Mesenchymal stem cell (in vitro differentiated cells and primary cell): ENCODE results near the gene ACSL3.

Experiments used
- DNase-seq: peaks from one replicate; pipeline ENCODE4 v3.0.0-alpha.2; 2013
- H2AFZ ChIP-seq: one replicate; pipeline ENCODE4 v1.6.1; 2013; ENCODE audit warnings: low read depth, mild to moderate bottlenecking, control low read depth, inconsistent platforms, low read length, moderate library complexity
- H2AK5ac ChIP-seq: 2 replicates; pipeline ENCODE4 v1.6.1; 2013; ENCODE audit warnings: low read length, moderate library complexity, mild to moderate bottlenecking, inconsistent platforms; ENCODE audit not compliant: severe bottlenecking
- H2BK120ac ChIP-seq: one replicate; pipeline ENCODE4 v1.6.1; 2013; ENCODE audit warnings: low read depth, mild to moderate bottlenecking, inconsistent platforms, low read length, moderate library complexity
- H2BK12ac ChIP-seq, 2 experiments: one replicate each; pipeline ENCODE4 v1.6.1; 2013; ENCODE audit warnings: inconsistent platforms in 2 of 2, low read length in 2 of 2, mild to moderate bottlenecking in 2 of 2, moderate library complexity in 2 of 2, control low read depth in 1 of 2
- H2BK15ac ChIP-seq: one replicate; pipeline ENCODE4 v1.6.1; 2013; ENCODE audit warnings: mild to moderate bottlenecking, low read depth, inconsistent platforms; ENCODE audit not compliant: poor library complexity, severe bottlenecking
- H2BK5ac ChIP-seq: 2 replicates; pipeline ENCODE4 v1.6.1; 2013; ENCODE audit warnings: low read depth, mild to moderate bottlenecking, low read length, control low read depth, inconsistent platforms; ENCODE audit not compliant: poor library complexity, severe bottlenecking
- H3K14ac ChIP-seq, 2 experiments: one replicate each; pipeline ENCODE4 v1.6.1; 2013; ENCODE audit warnings: inconsistent platforms in 2 of 2, low read length in 2 of 2, control low read depth in 1 of 2, mild to moderate bottlenecking in 1 of 2, moderate library complexity in 1 of 2
- H3K18ac ChIP-seq, 2 experiments: one replicate each; pipeline ENCODE4 v1.6.1; 2013; ENCODE audit warnings: inconsistent platforms in 2 of 2, low read length in 2 of 2, control low read depth in 1 of 2, low read depth in 1 of 2, mild to moderate bottlenecking in 1 of 2
- H3K23ac ChIP-seq, 2 experiments: one replicate each; pipeline ENCODE4 v1.6.1; 2013; ENCODE audit warnings: inconsistent platforms in 2 of 2, low read length in 2 of 2, mild to moderate bottlenecking in 2 of 2, moderate library complexity in 2 of 2, control low read depth in 1 of 2
- H3K27ac ChIP-seq: 2 replicates; pipeline ENCODE4 v1.5.1; 2013; ENCODE audit warnings: mild to moderate bottlenecking, moderate library complexity, low read length, control low read depth, inconsistent platforms; ENCODE audit not compliant: poor library complexity, severe bottlenecking
- H3K27me3 ChIP-seq, 2 experiments: 2 replicates each; pipeline versions ENCODE4 v1.6.1 to v1.7.0; 2013; ENCODE audit warnings: low read length in 2 of 2, mild to moderate bottlenecking in 2 of 2, moderate library complexity in 2 of 2, control low read depth in 1 of 2, inconsistent platforms in 1 of 2; ENCODE audit not compliant: control insufficient read depth in 1 of 2, insufficient read depth in 1 of 2
- H3K36me3 ChIP-seq, 2 experiments: 2 replicates each; pipeline versions ENCODE4 v1.6.1 to v1.7.0; 2013; ENCODE audit warnings: low read length in 2 of 2, control low read depth in 1 of 2, inconsistent platforms in 1 of 2, low read depth in 1 of 2, mild to moderate bottlenecking in 1 of 2; ENCODE audit not compliant: insufficient read depth in 2 of 2, control insufficient read depth in 1 of 2
- H3K4ac ChIP-seq, 2 experiments: one replicate each; pipeline ENCODE4 v1.6.1; 2013; ENCODE audit warnings: inconsistent platforms in 2 of 2, low read length in 2 of 2, mild to moderate bottlenecking in 2 of 2, moderate library complexity in 2 of 2, control low read depth in 1 of 2, low read depth in 1 of 2
- H3K4me1 ChIP-seq: 2 replicates; pipeline ENCODE4 v1.6.1; 2013; ENCODE audit warnings: low read depth, low read length, control low read depth; ENCODE audit not compliant: control insufficient read depth, insufficient read depth
- H3K4me2 ChIP-seq: 2 replicates; pipeline ENCODE4 v1.6.1; 2013; ENCODE audit warnings: low read length, mild to moderate bottlenecking, inconsistent platforms; ENCODE audit not compliant: poor library complexity, severe bottlenecking
- H3K4me3 ChIP-seq, 2 experiments: 2 replicates each; pipeline versions ENCODE4 v1.5.1 to v1.7.0; 2013; ENCODE audit warnings: low read length in 2 of 2, mild to moderate bottlenecking in 2 of 2, control low read depth in 1 of 2, low read depth in 1 of 2; ENCODE audit not compliant: insufficient read depth in 1 of 2
- H3K79me1 ChIP-seq: replicated peaks from 2 replicates; pipeline ENCODE4 v1.6.1; 2013; ENCODE audit warnings: mild to moderate bottlenecking, control low read depth, low read length, inconsistent platforms; ENCODE audit not compliant: poor library complexity, severe bottlenecking
- H3K9ac ChIP-seq: 2 replicates; pipeline ENCODE4 v1.7.0; 2013; ENCODE audit warnings: mild to moderate bottlenecking, low read length, moderate library complexity
- H3K9me3 ChIP-seq: 2 replicates; pipeline ENCODE4 v1.7.0; 2013; ENCODE audit warnings: mild to moderate bottlenecking, low read length; ENCODE audit not compliant: control insufficient read depth
- H4K8ac ChIP-seq: one replicate; pipeline ENCODE4 v1.6.1; 2013; ENCODE audit warnings: inconsistent platforms, mild to moderate bottlenecking, low read length, moderate library complexity
- H4K91ac ChIP-seq: one replicate; pipeline ENCODE4 v1.6.1; 2013; ENCODE audit warnings: mild to moderate bottlenecking, low read length, inconsistent platforms
- WGBS: methylation state at CpG from one replicate; pipeline ENCODE4 v1.1.7; 2013; ENCODE audit warnings: mixed read lengths; 5-methylcytosine and 5-hydroxymethylcytosine counted together

ACSL3 gene

GRCh38 chr2:222942561-222942960 is 81.7 kb downstream of the ACSL3 start:
- H3K4ac ChIP-seq: no peak overlapping the region
- no peak overlapping the region for H2BK5ac ChIP-seq
- no peak overlapping the region for H2BK12ac ChIP-seq
- no peak overlapping the region for H3K18ac ChIP-seq
- H4K8ac ChIP-seq: no peak overlapping the region
- H3K79me1 ChIP-seq: peaks cover 3% of the 10 kb centered on the region
- peaks cover 11% of the 10 kb centered on the region for H3K9me3 ChIP-seq
- no peak overlapping the region for H3K23ac ChIP-seq
- no peak overlapping the region for H2AFZ ChIP-seq
- H3K14ac ChIP-seq: no peak overlapping the region
- no peak overlapping the region for H4K91ac ChIP-seq
- WGBS: no CpG with 5 or more reads among the region's 3 CpGs
- peaks cover 0 to 37% of the 10 kb centered on the region in 2 experiments for H3K36me3 ChIP-seq
- no peak overlapping the region for H2BK120ac ChIP-seq
- no peak overlapping the region for H3K4me2 ChIP-seq
- H2BK15ac ChIP-seq: no peak overlapping the region
- peak overlapping the region; percentile 64 for H3K27ac ChIP-seq
- no peak for DNase-seq
- no peaks in the 10 kb centered on the region for H3K27me3 ChIP-seq
- no peak overlapping the region for H2AK5ac ChIP-seq
- peaks cover 6% of the 10 kb centered on the region for H3K4me1 ChIP-seq
- no peak overlapping the region for H3K4me3 ChIP-seq
- no peak overlapping the region for H3K9ac ChIP-seq

- H2BK15ac ChIP-seq: no peak overlapping the region
- no peak overlapping the region for H2AFZ ChIP-seq
- H3K14ac ChIP-seq: no peak overlapping the region
- H3K79me1 ChIP-seq: peaks cover 3% of the 10 kb centered on the region
- H3K18ac ChIP-seq: no peak overlapping the region
- no peak overlapping the region for H3K4ac ChIP-seq
- H3K9me3 ChIP-seq: peaks cover 7% of the 10 kb centered on the region
- peak overlapping the region; percentile 64 for H3K27ac ChIP-seq
- H2AK5ac ChIP-seq: no peak overlapping the region
- no peak for DNase-seq
- H3K4me2 ChIP-seq: no peak overlapping the region
- no peak overlapping the region for H2BK120ac ChIP-seq
- peak overlapping the region; percentile 14 for H3K9ac ChIP-seq
- no peaks in the 10 kb centered on the region for H3K27me3 ChIP-seq
- WGBS: 56% methylated on average over 1 of the region's 1 CpG
- no peak overlapping the region for H4K91ac ChIP-seq
- no peak overlapping the region for H3K4me3 ChIP-seq
- peaks cover 0 to 33% of the 10 kb centered on the region in 2 experiments for H3K36me3 ChIP-seq
- H3K23ac ChIP-seq: no peak overlapping the region
- no peak overlapping the region for H2BK12ac ChIP-seq
- peaks cover 6% of the 10 kb centered on the region for H3K4me1 ChIP-seq
- no peak overlapping the region for H4K8ac ChIP-seq
- H2BK5ac ChIP-seq: peak overlapping the region; percentile 31
Observed at GRCh38 chr2:222942977-222943376, 82.1 kb downstream of the ACSL3 start.

- Histone ChIP-seq H2BK5ac (no peak overlapping the region), H2BK12ac (no peak overlapping the region), H3K4me3 (no peak overlapping the region), H3K4me2 (no peak overlapping the region), H3K4ac (no peak overlapping the region), H3K27ac (peak overlapping the region; percentile 88), H3K14ac (no peak overlapping the region), H2BK120ac (no peak overlapping the region), H3K27me3 (no peaks in the 10 kb centered on the region), H3K9me3 (no peaks in the 10 kb centered on the region), H2AFZ (no peak overlapping the region), H3K9ac (peak overlapping the region; percentile 37), H3K79me1 (peaks cover 3% of the 10 kb centered on the region), H4K8ac (no peak overlapping the region), H4K91ac (no peak overlapping the region), H2AK5ac (no peak overlapping the region), H3K36me3 (peaks cover 0 to 26% of the 10 kb centered on the region in 2 experiments), H3K23ac (no peak overlapping the region), H3K18ac (no peak overlapping the region), H2BK15ac (no peak overlapping the region), H3K4me1 (peaks cover 6% of the 10 kb centered on the region)
- no peak for DNase-seq
- 67% methylated on average over 1 of the region's 1 CpG for WGBS
Observed at GRCh38 chr2:222943820-222944219, 83.0 kb downstream of the ACSL3 start.

GRCh38 chr2:222944552-222944951 is 83.7 kb downstream of the ACSL3 start:
- Histone ChIP-seq H2AFZ (no peak overlapping the region), H2BK120ac (no peak overlapping the region), H4K91ac (no peak overlapping the region), H3K18ac (no peak overlapping the region), H3K9me3 (no peaks in the 10 kb centered on the region), H3K36me3 (peaks cover 0 to 23% of the 10 kb centered on the region in 2 experiments), H3K79me1 (peaks cover 3% of the 10 kb centered on the region), H3K9ac (peak overlapping the region; percentile 37), H3K23ac (no peak overlapping the region), H3K4me3 (no peak overlapping the region), H3K14ac (no peak overlapping the region), H2BK5ac (no peak overlapping the region), H4K8ac (no peak overlapping the region), H3K27me3 (no peaks in the 10 kb centered on the region), H3K27ac (peak overlapping the region; percentile 92), H3K4me2 (no peak overlapping the region), H2AK5ac (no peak overlapping the region), H2BK15ac (no peak overlapping the region), H2BK12ac (no peak overlapping the region), H3K4ac (no peak overlapping the region), H3K4me1 (peaks cover 6% of the 10 kb centered on the region)
- DNase-seq: no peak
- 100% methylated on average over 1 of the region's 1 CpG for WGBS
